Hepatic stellate cell (primary cell): ENCODE data around the gene PLXNA2.

ENCODE experiments used
- DNase-seq: peaks from one replicate; pipeline ENCODE4 v3.0.0; 2011; ENCODE audit warnings: low spot score

PLXNA2 gene

GRCh38 chr1:208206092-208206698, 38.0 kb downstream of the PLXNA2 start:
- DNase-seq: no peak

GRCh38 chr1:208205216-208206013, 38.8 kb downstream of the PLXNA2 start:
- DNase-seq: no peak

GRCh38 chr1:208204779-208205178, 39.4 kb downstream of the PLXNA2 start:
- no peak for DNase-seq

GRCh38 chr1:208203848-208204609, 40.2 kb downstream of the PLXNA2 start:
- no peak for DNase-seq

- no peak for DNase-seq
Measured at GRCh38 chr1:208203127-208203847, 40.9 kb downstream of the PLXNA2 start.

GRCh38 chr1:208202333-208202995, 41.7 kb downstream of the PLXNA2 start:
- DNase-seq: no peak

- peak; percentile 91 for DNase-seq
Measured at GRCh38 chr1:208201229-208201628, 43.0 kb downstream of the PLXNA2 start.

GRCh38 chr1:208200116-208200515, 44.1 kb downstream of the PLXNA2 start:
- DNase-seq: no peak

- no peak for DNase-seq
Measured at GRCh38 chr1:208198236-208198635, 45.9 kb downstream of the PLXNA2 start.

GRCh38 chr1:208194944-208195343, 49.2 kb downstream of the PLXNA2 start:
- no peak for DNase-seq

- no peak for DNase-seq
Measured at GRCh38 chr1:208192995-208193394, 51.2 kb downstream of the PLXNA2 start.

- no peak for DNase-seq
Measured at GRCh38 chr1:208190784-208191183, 53.4 kb downstream of the PLXNA2 start.

- no peak for DNase-seq
Measured at GRCh38 chr1:208189716-208190115, 54.5 kb downstream of the PLXNA2 start.

GRCh38 chr1:208189183-208189582, 55.0 kb downstream of the PLXNA2 start:
- no peak for DNase-seq

- DNase-seq: no peak
Measured at GRCh38 chr1:208188607-208189006, 55.6 kb downstream of the PLXNA2 start.

GRCh38 chr1:208187499-208188041, 56.6 kb downstream of the PLXNA2 start:
- DNase-seq: no peak

GRCh38 chr1:208185801-208186231, 58.4 kb downstream of the PLXNA2 start:
- DNase-seq: no peak

- DNase-seq: peak; percentile 69
Measured at GRCh38 chr1:208184966-208185654, 59.1 kb downstream of the PLXNA2 start.

GRCh38 chr1:208183977-208184911, 59.9 kb downstream of the PLXNA2 start:
- DNase-seq: peak; percentile 78
